Measurements from ENCODE around the gene PTGIR. TPM values are rescaled to one million over a fixed set of nuclear protein-coding genes. Genes with fewer than 3 reads are reported as not detected.

The PTGIR gene
- polyA plus RNA-seq, 12 donors: 1.7 to 6.7 (median 2.7) TPM; not detected in 2

- DNase-seq: no peak
Measured at GRCh38 chr19:46601318-46602224, 23.3 kb downstream of the PTGIR start, which contains the start of gene CALM3. Gene CALM3 (plus strand): TSS chr19:46601330. CDS start chr19:46601435, 105 bp downstream.

DNA sequence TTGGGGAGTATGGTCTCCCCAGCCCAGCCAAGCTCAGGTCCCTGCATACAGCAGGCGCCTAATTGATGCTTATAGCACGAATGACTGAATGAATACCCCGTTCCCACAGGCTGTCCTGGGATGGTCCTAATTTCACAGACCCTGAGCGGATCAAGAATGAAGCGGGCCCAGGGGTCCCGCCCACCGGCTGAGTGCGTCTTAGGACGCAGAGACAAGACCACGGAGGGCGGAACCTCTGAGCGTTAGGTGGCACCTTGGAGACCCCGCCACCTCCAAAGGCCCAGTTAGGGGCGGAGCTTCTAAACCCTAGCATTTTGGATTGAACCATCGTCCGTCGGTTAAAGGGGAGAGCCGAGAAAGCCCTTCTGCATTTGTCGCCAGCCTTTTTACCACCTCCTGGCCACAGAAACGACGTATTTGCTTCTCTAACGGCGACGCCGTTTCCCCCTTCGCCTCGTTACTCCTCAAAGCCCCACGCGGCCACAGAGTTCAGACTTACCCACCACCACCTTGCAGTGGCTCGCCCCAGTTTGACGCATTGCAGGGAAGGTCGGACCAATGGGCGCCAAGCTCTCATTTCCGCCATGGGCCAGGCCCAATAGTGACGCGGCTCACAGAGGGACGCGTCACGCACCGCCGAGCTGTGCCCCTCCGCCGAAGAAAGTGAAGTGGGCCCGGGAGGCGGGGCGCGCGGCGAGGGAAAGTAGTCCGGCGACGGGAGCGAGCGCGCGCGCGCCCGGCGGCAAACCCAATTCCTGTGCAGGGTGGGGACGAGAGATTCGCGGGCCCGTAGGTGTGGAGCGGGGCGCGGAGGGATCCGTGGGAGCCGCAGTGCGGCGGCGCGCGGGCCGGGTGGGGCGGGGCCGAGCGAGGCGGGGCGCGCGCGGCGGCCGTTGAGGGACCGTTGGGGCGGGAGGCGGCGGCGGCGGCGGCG lies 24.2 kb downstream of the PTGIR start:
- DNase-seq: peak; percentile 99

DNA sequence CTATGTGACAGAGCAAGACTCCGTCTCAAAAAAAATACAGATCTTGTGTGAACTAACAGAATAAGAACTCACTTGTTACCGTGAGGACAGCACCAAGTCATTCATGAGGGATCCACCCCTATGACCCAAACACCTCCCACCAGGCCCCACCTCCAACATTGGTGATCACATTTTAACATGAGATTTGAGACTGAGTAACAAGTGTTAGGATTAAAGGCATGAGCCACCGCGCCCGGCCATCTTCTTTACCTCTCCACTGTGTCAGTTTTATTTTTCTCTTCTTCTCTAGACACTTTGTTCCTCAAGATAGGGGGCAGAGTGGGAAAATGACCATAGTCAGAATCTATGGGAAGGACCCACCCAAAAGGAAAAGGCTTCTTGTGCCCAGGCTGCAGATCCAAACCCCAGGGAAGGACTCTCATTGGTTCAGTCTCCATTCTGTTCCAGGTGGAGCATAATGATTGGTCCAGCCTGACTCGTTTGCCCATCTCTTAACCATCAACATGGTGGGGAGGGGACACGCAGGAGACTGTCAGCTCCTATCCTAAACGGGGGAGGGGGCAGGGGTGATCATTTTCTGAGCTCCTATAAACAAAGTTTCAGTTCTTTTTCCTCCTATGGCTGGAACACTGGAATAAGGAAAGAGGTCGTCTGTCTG lies 25.0 kb downstream of the PTGIR start:
- no peak for DNase-seq

DNA sequence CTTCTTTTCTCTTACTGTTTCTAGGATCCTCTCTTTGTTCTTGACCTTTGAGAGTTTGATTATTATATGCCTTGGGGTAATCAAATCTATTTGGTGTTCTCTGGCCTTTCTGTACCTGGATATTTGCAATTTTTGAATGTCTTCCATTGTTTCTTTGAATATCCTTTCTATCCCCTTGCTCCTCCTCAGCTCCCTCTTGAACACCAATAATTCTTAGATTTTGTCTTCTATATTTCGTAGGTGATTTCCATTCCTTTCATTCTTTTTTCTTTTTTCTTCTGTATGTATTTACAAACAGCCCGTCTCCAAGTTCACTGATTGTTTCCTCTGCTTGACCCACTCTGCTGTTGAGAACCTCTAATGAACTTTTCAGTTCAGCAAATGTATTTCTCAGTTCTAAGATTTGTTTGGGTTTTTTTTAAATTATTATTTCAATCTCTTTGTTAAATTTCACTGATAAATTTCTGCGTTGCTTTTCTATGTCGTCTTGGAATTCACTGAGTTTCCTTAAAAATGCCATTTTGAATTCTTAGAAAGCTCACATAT lies 26.4 kb downstream of the PTGIR start:
- no peak for DNase-seq

- DNase-seq: no peak
Measured at GRCh38 chr19:46596008-46596407, 28.9 kb downstream of the PTGIR start.

DNA sequence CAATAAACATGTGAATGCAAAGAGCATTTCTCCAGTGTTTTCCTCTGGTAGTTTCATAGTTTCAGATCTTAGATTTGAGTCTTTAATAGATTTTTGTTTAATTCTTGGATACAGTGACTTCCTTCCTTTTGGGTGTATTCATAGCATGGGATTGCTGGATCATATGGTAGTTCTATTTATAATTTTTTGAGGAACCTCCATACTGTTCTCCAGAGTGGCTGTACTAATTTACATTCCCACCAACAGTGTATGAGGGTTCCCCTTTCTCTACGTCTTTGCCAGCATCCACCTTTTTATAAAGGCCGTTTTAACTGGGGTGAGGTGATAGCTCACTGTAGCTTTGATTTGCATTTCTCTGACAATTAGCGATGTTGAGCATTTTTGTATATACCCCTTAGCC lies 33.0 kb downstream of the PTGIR start:
- no peak for DNase-seq

DNA sequence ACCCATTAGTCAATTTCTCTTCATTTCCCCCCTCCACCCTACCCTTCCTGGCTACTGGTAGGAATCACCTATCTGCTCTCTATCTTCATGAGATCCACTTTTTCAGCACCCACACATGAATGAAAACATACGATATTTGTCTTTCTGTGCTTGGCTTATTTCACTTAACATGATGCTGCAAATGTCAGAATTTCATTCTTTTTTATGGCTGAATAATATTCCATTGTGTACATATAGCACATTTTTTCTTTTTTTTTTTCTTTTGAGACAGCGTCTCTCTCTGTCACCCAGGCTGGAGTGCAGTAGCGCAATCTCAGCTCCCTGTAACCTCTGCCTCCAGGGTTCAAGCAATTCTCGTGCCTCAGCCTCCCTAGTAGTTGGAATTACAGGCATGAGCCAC lies 33.6 kb downstream of the PTGIR start:
- no peak for DNase-seq

DNA sequence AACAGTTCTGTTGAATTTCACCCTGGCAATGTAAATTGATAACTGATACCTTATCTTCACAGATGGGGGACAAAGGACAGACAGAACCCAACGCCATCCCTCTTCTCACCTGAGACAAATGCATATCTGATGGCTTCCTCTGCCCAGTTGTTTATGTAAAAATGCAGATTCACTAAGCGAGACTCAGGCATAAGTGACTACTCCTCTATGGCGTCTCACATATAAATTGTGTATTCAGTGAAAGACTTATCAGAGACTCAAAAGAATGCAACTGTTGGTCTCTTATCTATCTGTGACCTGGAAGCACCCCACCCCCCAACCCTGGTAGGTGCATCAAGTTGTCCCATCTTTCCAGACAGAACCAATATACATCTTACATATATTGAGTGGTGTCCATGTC lies 37.0 kb downstream of the PTGIR start:
- DNase-seq: no peak

GRCh38 chr19:46586294-46586693 lies 38.6 kb downstream of the PTGIR start:
- DNase-seq: no peak

DNA sequence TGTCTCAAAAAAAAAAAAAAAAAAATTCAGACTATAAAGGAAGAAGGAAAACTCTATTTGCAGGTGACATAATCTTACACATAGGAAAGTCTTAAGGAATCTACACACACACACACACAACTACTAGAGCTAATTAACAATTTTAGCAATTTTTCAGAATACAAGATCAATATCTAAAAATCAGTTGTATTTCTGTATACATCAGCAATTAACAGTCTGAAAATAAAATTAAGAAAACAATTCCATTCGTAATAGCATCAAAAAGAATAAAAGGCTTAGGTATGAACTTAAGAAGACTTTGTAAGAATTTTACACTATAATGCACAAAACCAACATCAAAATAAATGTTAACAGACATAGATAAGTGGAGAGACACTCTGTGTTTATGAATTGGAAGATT lies 39.4 kb downstream of the PTGIR start:
- no peak for DNase-seq

GRCh38 chr19:46580247-46580646 lies 44.6 kb downstream of the PTGIR start:
- no peak for DNase-seq

GRCh38 chr19:46579361-46579879 lies 45.5 kb downstream of the PTGIR start:
- no peak for DNase-seq

DNA sequence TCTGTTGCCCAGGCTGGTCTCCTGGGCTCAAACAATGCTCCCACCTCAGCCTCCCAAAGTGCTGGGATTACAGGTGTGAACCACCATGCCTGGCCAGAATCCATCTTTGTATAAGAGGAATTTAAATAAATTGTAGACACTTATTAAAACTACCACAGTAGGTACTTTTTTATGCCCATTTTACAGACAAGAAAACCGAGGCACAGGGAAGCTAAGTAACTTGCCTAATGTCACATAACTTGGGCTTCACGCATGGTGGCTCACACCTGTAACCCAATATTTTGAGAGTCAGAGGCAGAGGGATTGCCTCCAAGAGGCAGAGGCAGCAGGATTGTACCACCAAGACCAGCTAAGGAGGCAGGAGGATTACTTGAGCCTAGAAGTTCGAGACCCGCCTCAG lies 46.4 kb downstream of the PTGIR start:
- no peak for DNase-seq

DNA sequence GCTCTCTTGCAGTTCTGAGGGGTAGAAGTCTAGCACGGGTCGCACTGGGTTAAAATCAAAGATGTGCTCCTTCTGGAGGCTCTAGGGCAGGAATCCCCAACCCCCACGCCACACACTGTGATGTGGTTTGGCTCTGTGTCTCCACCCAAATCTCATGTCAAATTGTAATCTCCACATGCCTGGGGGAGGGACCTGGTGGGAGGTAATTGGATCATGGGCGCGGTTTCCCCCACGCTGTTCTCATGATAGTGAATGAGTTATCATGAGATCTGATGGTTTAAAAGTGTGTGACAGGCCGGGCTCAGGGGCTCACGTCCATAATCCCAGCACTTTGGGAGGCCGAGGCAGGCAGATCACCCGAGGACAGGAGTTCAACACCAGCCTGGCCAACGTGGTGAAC lies 50.4 kb downstream of the PTGIR start:
- DNase-seq: no peak

- DNase-seq: no peak
Measured at GRCh38 chr19:46573679-46574498, 51.0 kb downstream of the PTGIR start.

DNA sequence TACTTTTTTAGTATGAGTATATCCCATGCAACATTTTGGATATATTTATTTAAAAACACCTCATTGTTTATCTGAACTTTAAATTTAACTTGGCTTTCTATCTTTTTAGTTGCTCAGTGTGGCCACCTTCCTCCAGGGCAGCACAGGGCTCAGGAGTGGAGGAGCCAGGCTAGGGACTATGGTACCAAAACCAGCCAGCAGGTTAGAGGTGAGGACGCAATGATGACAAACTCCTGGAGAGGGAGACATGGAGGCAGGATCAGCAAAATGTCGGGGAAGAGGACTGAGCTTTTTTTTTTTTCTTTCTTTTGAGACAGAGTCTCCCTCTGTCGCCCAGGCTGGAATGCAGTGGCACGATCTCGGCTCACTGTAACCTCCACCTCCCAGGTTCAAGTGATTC lies 53.4 kb downstream of the PTGIR start:
- no peak for DNase-seq

Measured in muscle of arm (tissue), 12 donors.